ENCODE data around the gene TANC1. TPM values are rescaled to one million over a fixed set of nuclear protein-coding genes. Genes with fewer than 3 reads are reported as not detected.

Gene TANC1
- total and polyA plus RNA-seq, 2 donors (not counting 3 experiments of a cell fraction or from before 2014, with no cell fraction given): 58.9 to 99.4 TPM

- Histone ChIP-seq H3K36me3 (ENCODE audit: control insufficient read depth in 2 of 2, extremely low read depth in 1 of 2, insufficient read depth in 2 of 2, low read length in 2 of 2) (peaks cover 13 to 47% of the 10 kb centered on the region in 2 experiments), H2AFZ (ENCODE audit: low read depth, low read length) (no peak overlapping the region), H3K9me1 (replicated peaks; ENCODE audit: control insufficient read depth, extremely low read depth, insufficient read depth, low read length) (no peaks in the 10 kb centered on the region), H3K4me2 (ENCODE audit: insufficient read depth, low read length) (no peak overlapping the region), H3K4me3 (replicated peaks in 1 of 3; ENCODE audit: insufficient read depth in 1 of 3, low read depth in 1 of 3, low read length in 3 of 3) (no peak overlapping the region), H4K20me1 (replicated peaks; ENCODE audit: control insufficient read depth, extremely low read depth, insufficient read depth, low read length) (no peaks in the 10 kb centered on the region), H3K27ac (ENCODE audit: insufficient read depth, low read depth, low read length) (no peak overlapping the region), H3K79me2 (ENCODE audit: control insufficient read depth, insufficient read depth, low read length) (no peaks in the 10 kb centered on the region), H3K9me3 (replicated peaks; ENCODE audit: control insufficient read depth, insufficient read depth, low read length) (no peaks in the 10 kb centered on the region), H3K4me1 (ENCODE audit: control insufficient read depth, extremely low read depth, insufficient read depth, low read length) (no peaks in the 10 kb centered on the region), H3K27me3 (ENCODE audit: control insufficient read depth in 2 of 2, insufficient read depth in 2 of 2, low read length in 2 of 2) (no peaks in the 10 kb centered on the region), H3K9ac (replicated peaks; ENCODE audit: extremely low read depth, insufficient read depth, low read length) (no peak overlapping the region)
- intact Hi-C loops (cut with micrococcal nuclease): no loop called here
- DNase-seq (ENCODE audit: low read depth, low spot score) (no peak), FAIRE-seq (peak; percentile 61)
- no TSS peak for BruUV-seq (replicated peaks)
- no peak for TF ChIP-seq JUN (IDR thresholded peaks at IDR 0.05; ENCODE audit: borderline replicate concordance, insufficient read depth, insufficient read length, low read depth)
- TF ChIP-seq, protein P1, sequence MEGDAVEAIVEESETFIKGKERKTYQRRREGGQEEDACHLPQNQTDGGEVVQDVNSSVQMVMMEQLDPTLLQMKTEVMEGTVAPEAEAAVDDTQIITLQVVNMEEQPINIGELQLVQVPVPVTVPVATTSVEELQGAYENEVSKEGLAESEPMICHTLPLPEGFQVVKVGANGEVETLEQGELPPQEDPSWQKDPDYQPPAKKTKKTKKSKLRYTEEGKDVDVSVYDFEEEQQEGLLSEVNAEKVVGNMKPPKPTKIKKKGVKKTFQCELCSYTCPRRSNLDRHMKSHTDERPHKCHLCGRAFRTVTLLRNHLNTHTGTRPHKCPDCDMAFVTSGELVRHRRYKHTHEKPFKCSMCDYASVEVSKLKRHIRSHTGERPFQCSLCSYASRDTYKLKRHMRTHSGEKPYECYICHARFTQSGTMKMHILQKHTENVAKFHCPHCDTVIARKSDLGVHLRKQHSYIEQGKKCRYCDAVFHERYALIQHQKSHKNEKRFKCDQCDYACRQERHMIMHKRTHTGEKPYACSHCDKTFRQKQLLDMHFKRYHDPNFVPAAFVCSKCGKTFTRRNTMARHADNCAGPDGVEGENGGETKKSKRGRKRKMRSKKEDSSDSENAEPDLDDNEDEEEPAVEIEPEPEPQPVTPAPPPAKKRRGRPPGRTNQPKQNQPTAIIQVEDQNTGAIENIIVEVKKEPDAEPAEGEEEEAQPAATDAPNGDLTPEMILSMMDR (IDR thresholded peaks at IDR 0.05; ENCODE audit: extremely low read depth in 1 of 2, insufficient read depth in 1 of 2, low read depth in 1 of 2, low read length in 2 of 2): no peak
- no peak for TF ChIP-seq FOS (IDR thresholded peaks at IDR 0.05; ENCODE audit: borderline replicate concordance, insufficient read depth, low read length)
- no peak for TF ChIP-seq MAX (IDR thresholded peaks at IDR 0.05; ENCODE audit: insufficient read depth, insufficient read length)
- no peak for TF ChIP-seq POLR2A (IDR thresholded peaks at IDR 0.05; ENCODE audit: low read depth, low read length)
- TF ChIP-seq EZH2 (IDR thresholded peaks at IDR 0.05; ENCODE audit: borderline replicate concordance, low read depth, low read length, severe bottlenecking): no peak
- TF ChIP-seq POLR2AphosphoS5 (IDR thresholded peaks at IDR 0.05; ENCODE audit: insufficient read depth, low read depth, low read length): no peak
- no peak for TF ChIP-seq MYC (IDR thresholded peaks at IDR 0.05; ENCODE audit: low read depth, low read length)
- TF ChIP-seq GATA2 (IDR thresholded peaks at IDR 0.05; ENCODE audit: insufficient read depth, insufficient read length, low read depth, low read length): no peak
- POLR2A ChIA-PET: no interaction called here
- CTCF ChIA-PET: interaction anchor here (0.6 to 1.2 kb wide), 3 partner anchors 11 to 47 kb away, joined by 3 read pairs; no protein-coding TSS in a partner anchor
- dilution Hi-C loops (cut with MboI; ENCODE audit: extremely low pct_ligation_motif_present, low sequenced_read_pairs): no loop called here
These were observed 234.2 kb downstream of the TANC1 start for GRCh38 chr2:159202568-159203071.
